Keratinocyte (primary cell): Measurements from ENCODE around the gene NUP205. TPM values are rescaled to one million over a fixed set of nuclear protein-coding genes. Genes with fewer than 3 reads are reported as not detected.

ENCODE experiments used
- DNase-seq: peaks from one replicate; pipeline ENCODE4 v3.0.0-alpha.2; 2011; ENCODE audit warnings: low read depth, missing footprints, low spot score
- FAIRE-seq: peaks from 2 replicates; lab custom pipeline; 2011; peaks lifted over from hg19 to GRCh38; lab: Jason Lieb, UNC
- H2AFZ ChIP-seq: 2 replicates; pipeline ENCODE4 v1.6.0; 2012; ENCODE audit warnings: low read length, control low read depth, inconsistent platforms; ENCODE audit not compliant: control insufficient read depth
- H3K27ac ChIP-seq: 2 replicates; pipeline ENCODE4 v1.5.1; 2011; ENCODE audit warnings: low read length; ENCODE audit not compliant: control insufficient read depth, insufficient read depth
- H3K27me3 ChIP-seq: 3 replicates; pipeline ENCODE4 v1.6.0; 2011; ENCODE audit warnings: low read length; ENCODE audit not compliant: control insufficient read depth, insufficient read depth; ENCODE audit errors: extremely low read depth
- H3K36me3 ChIP-seq, 2 experiments: 2 replicates in 1 of 2; 3 replicates in 1 of 2; pipeline ENCODE4 v1.5.1; 2011; ENCODE audit warnings: low read length in 2 of 2, mild to moderate bottlenecking in 1 of 2; ENCODE audit not compliant: control insufficient read depth in 2 of 2, insufficient read depth in 2 of 2; ENCODE audit errors: extremely low read depth in 1 of 2
- H3K4me1 ChIP-seq: 3 replicates; pipeline ENCODE4 v1.5.1; 2011; ENCODE audit warnings: low read length; ENCODE audit not compliant: control insufficient read depth, insufficient read depth; ENCODE audit errors: extremely low read depth
- H3K4me2 ChIP-seq: 3 replicates; pipeline ENCODE4 v1.6.0; 2011; ENCODE audit warnings: low read depth, low read length; ENCODE audit not compliant: control insufficient read depth, insufficient read depth; ENCODE audit errors: extremely low read depth
- H3K4me3 ChIP-seq, 3 experiments: fragments of 200-600 bp in 1 of 3; sonication (generic) in 1 of 3; 2 replicates in 2 of 3; 3 replicates in 1 of 3; pipeline ENCODE4 v1.5.1; 2011 to 2016; ENCODE audit warnings: low read length in 3 of 3, mild to moderate bottlenecking in 3 of 3, control low read depth in 2 of 3, inconsistent platforms in 1 of 3, low read depth in 1 of 3, mixed read lengths in 1 of 3, mixed run types in 1 of 3, moderate library complexity in 1 of 3; ENCODE audit not compliant: control insufficient read depth in 2 of 3, insufficient read depth in 2 of 3; ENCODE audit errors: extremely low read depth in 1 of 3
- H3K79me2 ChIP-seq: 2 replicates; pipeline ENCODE4 v1.6.0; 2012; ENCODE audit warnings: low read length; ENCODE audit not compliant: control insufficient read depth, insufficient read depth
- H3K9ac ChIP-seq: 3 replicates; pipeline ENCODE4 v1.6.0; 2011; ENCODE audit warnings: low read length; ENCODE audit not compliant: control insufficient read depth, insufficient read depth; ENCODE audit errors: extremely low read depth
- H3K9me1 ChIP-seq: 3 replicates; pipeline ENCODE4 v1.6.0; 2011; ENCODE audit warnings: low read length; ENCODE audit not compliant: control insufficient read depth, insufficient read depth; ENCODE audit errors: extremely low read depth
- H3K9me3 ChIP-seq: 2 replicates; pipeline ENCODE4 v1.5.1; 2012; ENCODE audit warnings: low read depth, low read length; ENCODE audit not compliant: control insufficient read depth
- H4K20me1 ChIP-seq: 3 replicates; pipeline ENCODE4 v1.6.0; 2011; ENCODE audit warnings: low read length; ENCODE audit not compliant: control insufficient read depth, insufficient read depth; ENCODE audit errors: extremely low read depth
- CTCF ChIP-seq, 3 experiments: IDR thresholded peaks in 1 of 3; conservative IDR thresholded peaks in 1 of 3; optimal IDR thresholded peaks in 1 of 3; 2 replicates in 2 of 3; 3 replicates in 1 of 3; pipeline versions ENCODE3 to v1.5.1; 2011; ENCODE audit warnings: low read length in 3 of 3, mild to moderate bottlenecking in 3 of 3, moderate library complexity in 2 of 3, control low read depth in 1 of 3, inconsistent platforms in 1 of 3; ENCODE audit not compliant: insufficient read depth in 2 of 3; ENCODE audit errors: extremely low read depth in 1 of 3
- EZH2 ChIP-seq: IDR thresholded peaks from one replicate; pipeline ENCODE4 v1.6.1; 2012; ENCODE audit warnings: inconsistent platforms, mild to moderate bottlenecking, low read length, moderate library complexity
- dilution Hi-C: fragments of 300-500 bp; cut with MboI; formaldehyde crosslinking; loops from one replicate; pipeline ENCODE4 v1.7.0; 2020; ENCODE audit warnings: low sequenced_read_pairs; ENCODE audit not compliant: extremely low pct_ligation_motif_present
- polyA plus RNA-seq, 5 experiments: library from polyadenylated mRNA; depleted of rRNA in 3 of 5; stranded (reverse) in 3 of 5; stranded (forward) in 1 of 5; unstranded in 1 of 5; fragments of >200 nt; gene quantifications; 1 replicate in 1 of 5; 2 replicates in 3 of 5; 3 replicates in 1 of 5; pipeline versions ENCODE4 v1.2.1 to v1.2.3, GENCODE V29; 2011 to 2012; ENCODE audit warnings: missing spikeins in 2 of 5, low read depth in 1 of 5, low replicate concordance in 1 of 5

The NUP205 gene
- polyA plus RNA-seq, 1 donor (not counting 4 experiments of a cell fraction or from before 2014, with no cell fraction given) = 74.6 TPM

GRCh38 chr7:135519871-135520270, 37.8 kb upstream of the NUP205 start:
- Histone ChIP-seq H3K4me3 (no peak overlapping the region), H3K27ac (no peak overlapping the region), H3K27me3 (no peaks in the 10 kb centered on the region), H2AFZ (no peak overlapping the region), H3K4me2 (no peak overlapping the region), H3K9me1 (no peaks in the 10 kb centered on the region), H3K4me1 (no peaks in the 10 kb centered on the region), H3K36me3 (no peaks in the 10 kb centered on the region), H3K9me3 (no peaks in the 10 kb centered on the region), H3K79me2 (no peaks in the 10 kb centered on the region), H4K20me1 (no peaks in the 10 kb centered on the region), H3K9ac (no peak overlapping the region)
- TF ChIP-seq CTCF (optimal IDR thresholded peaks at IDR 0.05 in 1 of 3, IDR thresholded peaks at IDR 0.05 in 1 of 3, conservative IDR thresholded peaks at IDR 0.05 in 1 of 3; ENCODE audit: extremely low read depth in 1 of 3, insufficient read depth in 2 of 3, low read length in 3 of 3) (no peak), EZH2 (no peak)
- dilution Hi-C loops = no loop called here
- FAIRE-seq (no peak), DNase-seq (no peak)

DNA sequence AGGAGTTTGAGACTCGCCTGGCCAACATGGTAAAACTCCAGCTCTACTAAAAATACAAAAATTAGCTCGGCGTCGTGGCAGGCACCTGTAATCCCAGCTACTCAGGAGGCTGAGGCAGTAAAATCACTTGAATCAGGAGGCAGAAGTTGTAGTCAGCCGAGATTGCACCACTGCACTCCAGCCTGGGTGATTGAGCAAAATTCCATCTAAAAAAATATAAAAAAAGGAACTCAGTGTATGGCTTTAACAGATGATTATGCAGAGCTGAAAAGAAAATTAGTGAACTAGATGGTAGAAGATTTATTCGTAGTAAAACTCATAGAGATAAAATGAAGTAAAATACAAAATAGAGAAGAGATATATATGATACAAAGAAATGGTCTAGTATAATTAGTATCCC, 35.2 kb upstream of the NUP205 start:
- H3K9me3 ChIP-seq = no peaks in the 10 kb centered on the region
- H4K20me1 ChIP-seq = no peaks in the 10 kb centered on the region
- TF ChIP-seq EZH2 = no peak
- no peak overlapping the region for H3K4me2 ChIP-seq
- H3K4me1 ChIP-seq = no peaks in the 10 kb centered on the region
- no peaks in the 10 kb centered on the region for H3K9me1 ChIP-seq
- no peak overlapping the region for H3K27ac ChIP-seq
- DNase-seq (no peak), FAIRE-seq (no peak)
- dilution Hi-C loops = no loop called here
- no peak overlapping the region for H3K9ac ChIP-seq
- H3K79me2 ChIP-seq = no peaks in the 10 kb centered on the region
- H2AFZ ChIP-seq = no peak overlapping the region
- H3K4me3 ChIP-seq = no peak overlapping the region
- no peaks in the 10 kb centered on the region for H3K27me3 ChIP-seq
- no peaks in the 10 kb centered on the region for H3K36me3 ChIP-seq

DNA sequence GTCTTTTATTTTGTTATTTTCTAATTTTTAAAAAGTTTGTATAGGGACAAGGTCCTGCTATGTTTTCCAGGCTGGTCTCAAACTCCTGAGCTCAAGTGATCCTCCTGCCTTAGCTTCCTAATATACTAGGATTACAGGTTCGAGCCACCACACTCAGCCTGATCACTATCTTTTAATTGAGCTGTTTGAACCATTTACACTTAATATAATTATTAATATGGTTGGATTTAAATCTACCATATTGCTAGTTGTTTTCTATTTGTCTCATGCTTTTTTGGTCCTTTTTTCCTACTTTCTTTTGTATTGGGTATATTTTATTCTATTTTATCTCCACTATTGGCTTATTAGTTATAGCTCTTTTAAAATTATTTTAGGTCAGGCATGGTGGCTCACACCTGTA, 34.6 kb upstream of the NUP205 start:
- no peak for DNase-seq
- no peak for TF ChIP-seq EZH2
- no peak for TF ChIP-seq CTCF (optimal IDR thresholded peaks at IDR 0.05 in 1 of 3, IDR thresholded peaks at IDR 0.05 in 1 of 3, conservative IDR thresholded peaks at IDR 0.05 in 1 of 3; ENCODE audit: extremely low read depth in 1 of 3, insufficient read depth in 2 of 3, low read length in 3 of 3)
- dilution Hi-C loops = no loop called here
- Histone ChIP-seq H4K20me1 (no peaks in the 10 kb centered on the region), H3K4me1 (no peaks in the 10 kb centered on the region), H3K9ac (no peak overlapping the region), H3K4me2 (no peak overlapping the region), H3K27ac (no peak overlapping the region), H3K9me3 (no peaks in the 10 kb centered on the region), H2AFZ (no peak overlapping the region), H3K27me3 (no peaks in the 10 kb centered on the region), H3K79me2 (no peaks in the 10 kb centered on the region), H3K4me3 (no peak overlapping the region), H3K36me3 (no peaks in the 10 kb centered on the region), H3K9me1 (no peaks in the 10 kb centered on the region)
- FAIRE-seq = no peak
